Measurements from ENCODE around the gene DLG2.

DNA sequence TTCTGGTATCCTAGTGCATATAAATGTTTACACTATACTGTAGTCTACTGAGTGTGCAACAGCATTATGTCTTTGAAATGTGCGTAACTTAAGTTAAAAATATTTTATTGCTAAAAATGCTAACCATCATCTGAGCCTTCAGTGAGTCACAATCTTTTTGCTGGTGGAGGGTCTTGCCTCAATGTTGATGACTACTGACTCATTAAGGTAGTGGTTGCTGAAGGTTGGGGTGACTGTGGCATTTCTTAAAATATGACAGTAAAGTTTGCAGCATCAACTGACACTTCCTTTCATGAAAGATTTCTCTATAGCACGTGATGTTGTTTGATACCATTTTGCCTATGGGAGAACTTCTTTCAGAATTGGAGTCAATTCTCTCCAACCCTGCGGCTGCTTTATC is 46.2 kb upstream of the DLG2 start:
- TF ChIP-seq, protein P1, sequence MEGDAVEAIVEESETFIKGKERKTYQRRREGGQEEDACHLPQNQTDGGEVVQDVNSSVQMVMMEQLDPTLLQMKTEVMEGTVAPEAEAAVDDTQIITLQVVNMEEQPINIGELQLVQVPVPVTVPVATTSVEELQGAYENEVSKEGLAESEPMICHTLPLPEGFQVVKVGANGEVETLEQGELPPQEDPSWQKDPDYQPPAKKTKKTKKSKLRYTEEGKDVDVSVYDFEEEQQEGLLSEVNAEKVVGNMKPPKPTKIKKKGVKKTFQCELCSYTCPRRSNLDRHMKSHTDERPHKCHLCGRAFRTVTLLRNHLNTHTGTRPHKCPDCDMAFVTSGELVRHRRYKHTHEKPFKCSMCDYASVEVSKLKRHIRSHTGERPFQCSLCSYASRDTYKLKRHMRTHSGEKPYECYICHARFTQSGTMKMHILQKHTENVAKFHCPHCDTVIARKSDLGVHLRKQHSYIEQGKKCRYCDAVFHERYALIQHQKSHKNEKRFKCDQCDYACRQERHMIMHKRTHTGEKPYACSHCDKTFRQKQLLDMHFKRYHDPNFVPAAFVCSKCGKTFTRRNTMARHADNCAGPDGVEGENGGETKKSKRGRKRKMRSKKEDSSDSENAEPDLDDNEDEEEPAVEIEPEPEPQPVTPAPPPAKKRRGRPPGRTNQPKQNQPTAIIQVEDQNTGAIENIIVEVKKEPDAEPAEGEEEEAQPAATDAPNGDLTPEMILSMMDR (IDR thresholded peaks at IDR 0.05; ENCODE audit: low read length): no peak
- no peak for TF ChIP-seq EZH2 (optimal IDR thresholded peaks at IDR 0.05; ENCODE audit: low read depth, low read length)

Data from MM.1S (cell line).